SK-N-SH treated with all-trans-retinoic acid at 6 μM for 48 hours (cell line): ENCODE measurements around the gene MYH3.

Experiments used
- ATAC-seq: fragments of 200-7000 bp; cut with Tn5 transposase; 3 replicates; pipeline ENCODE4 v1.9.1; 2020; ENCODE audit warnings: mild to moderate bottlenecking, moderate library complexity
- ARNTL ChIP-seq: fragments of 450-650 bp; formaldehyde crosslinking; IDR thresholded peaks from 2 replicates; pipeline ENCODE4 v1.5.0; 2020; ENCODE audit warnings: low read depth, mild to moderate bottlenecking, moderate library complexity, borderline replicate concordance
- BACH2 ChIP-seq: fragments of 250-450 bp; sonication (Bioruptor Pico); IDR thresholded peaks from 2 replicates; pipeline ENCODE4 v1.9.0; 2021; ENCODE audit warnings: mild to moderate bottlenecking, borderline replicate concordance
- CSDC2 ChIP-seq: fragments of 250-450 bp; sonication (Bioruptor Pico); IDR thresholded peaks from 2 replicates; pipeline ENCODE4 v1.5.0; 2020; ENCODE audit warnings: mild to moderate bottlenecking, moderate library complexity
- CSRNP3 ChIP-seq: fragments of 250-450 bp; sonication (Bioruptor Pico); IDR thresholded peaks from 2 replicates; pipeline ENCODE4 v1.5.1; 2021; ENCODE audit warnings: mild to moderate bottlenecking, moderate library complexity
- ESRRG ChIP-seq: fragments of 250-450 bp; sonication (Bioruptor Pico); IDR thresholded peaks from 2 replicates; pipeline ENCODE4 v1.6.1; 2021; ENCODE audit warnings: mild to moderate bottlenecking
- ISL1 ChIP-seq: fragments of 250-450 bp; sonication (Bioruptor Pico); IDR thresholded peaks from 2 replicates; pipeline ENCODE4 v2.1.2; 2022; ENCODE audit warnings: mild to moderate bottlenecking, moderate library complexity
- OSR1 ChIP-seq: fragments of 250-450 bp; sonication (Bioruptor Pico); IDR thresholded peaks from 2 replicates; pipeline ENCODE4 v1.8.0; 2022; ENCODE audit warnings: moderate library complexity, mild to moderate bottlenecking, inconsistent platforms
- PPARA ChIP-seq: fragments of 250-450 bp; sonication (Bioruptor Pico); IDR thresholded peaks from 2 replicates; pipeline ENCODE4 v1.5.0; 2020; ENCODE audit warnings: mild to moderate bottlenecking, borderline replicate concordance
- RARB ChIP-seq: fragments of 250-450 bp; sonication (Bioruptor Pico); IDR thresholded peaks from 2 replicates; pipeline ENCODE4 v1.8.0; 2021; ENCODE audit warnings: mild to moderate bottlenecking, moderate library complexity
- SNAI2 ChIP-seq: fragments of 250-450 bp; sonication (Bioruptor Pico); IDR thresholded peaks from 2 replicates; pipeline ENCODE4 v1.5.0; 2020; ENCODE audit warnings: mild to moderate bottlenecking, moderate library complexity
- TCF4 ChIP-seq: fragments of 250-450 bp; sonication (Bioruptor Pico); IDR thresholded peaks from 2 replicates; pipeline ENCODE4 v1.8.0; 2021; ENCODE audit warnings: mild to moderate bottlenecking, moderate library complexity, borderline replicate concordance
- TOX ChIP-seq: fragments of 250-450 bp; sonication (Bioruptor Pico); IDR thresholded peaks from 2 replicates; pipeline ENCODE4 v1.8.0; 2021; ENCODE audit warnings: mild to moderate bottlenecking, moderate library complexity, borderline replicate concordance
- ZC3H10 ChIP-seq: fragments of 250-450 bp; sonication (Bioruptor Pico); IDR thresholded peaks from 2 replicates; pipeline ENCODE4 v1.5.1; 2021; ENCODE audit warnings: mild to moderate bottlenecking, moderate library complexity
- ZFP30 ChIP-seq: fragments of 450-650 bp; formaldehyde crosslinking; IDR thresholded peaks from 2 replicates; pipeline ENCODE4 v1.5.0; 2022; ENCODE audit warnings: mild to moderate bottlenecking, moderate library complexity
- ZNF565 ChIP-seq: fragments of 450-650 bp; formaldehyde crosslinking; conservative IDR thresholded peaks from 2 replicates; pipeline ENCODE4 v1.5.0; 2020; ENCODE audit warnings: low read depth, mild to moderate bottlenecking, moderate library complexity
- ZNF70 ChIP-seq: fragments of 450-650 bp; formaldehyde crosslinking; IDR thresholded peaks from 2 replicates; pipeline ENCODE4 v1.5.0; 2020; ENCODE audit warnings: mild to moderate bottlenecking, moderate library complexity
- ZNF8 ChIP-seq: fragments of 450-650 bp; formaldehyde crosslinking; IDR thresholded peaks from 2 replicates; pipeline ENCODE4 v1.5.0; 2020; ENCODE audit warnings: mild to moderate bottlenecking, moderate library complexity
- TF ChIP-seq, protein P1 (sequence below): fragments of 250-450 bp; sonication (Bioruptor Pico); IDR thresholded peaks from 2 replicates; pipeline ENCODE4 v1.5.0; 2020; ENCODE audit warnings: mild to moderate bottlenecking, moderate library complexity
- TF ChIP-seq, protein P2 (sequence below): fragments of 250-450 bp; sonication (Bioruptor Pico); IDR thresholded peaks from 2 replicates; pipeline ENCODE4 v1.8.0; 2021; ENCODE audit warnings: low read depth, mild to moderate bottlenecking, moderate library complexity, borderline replicate concordance

The MYH3 gene

DNA sequence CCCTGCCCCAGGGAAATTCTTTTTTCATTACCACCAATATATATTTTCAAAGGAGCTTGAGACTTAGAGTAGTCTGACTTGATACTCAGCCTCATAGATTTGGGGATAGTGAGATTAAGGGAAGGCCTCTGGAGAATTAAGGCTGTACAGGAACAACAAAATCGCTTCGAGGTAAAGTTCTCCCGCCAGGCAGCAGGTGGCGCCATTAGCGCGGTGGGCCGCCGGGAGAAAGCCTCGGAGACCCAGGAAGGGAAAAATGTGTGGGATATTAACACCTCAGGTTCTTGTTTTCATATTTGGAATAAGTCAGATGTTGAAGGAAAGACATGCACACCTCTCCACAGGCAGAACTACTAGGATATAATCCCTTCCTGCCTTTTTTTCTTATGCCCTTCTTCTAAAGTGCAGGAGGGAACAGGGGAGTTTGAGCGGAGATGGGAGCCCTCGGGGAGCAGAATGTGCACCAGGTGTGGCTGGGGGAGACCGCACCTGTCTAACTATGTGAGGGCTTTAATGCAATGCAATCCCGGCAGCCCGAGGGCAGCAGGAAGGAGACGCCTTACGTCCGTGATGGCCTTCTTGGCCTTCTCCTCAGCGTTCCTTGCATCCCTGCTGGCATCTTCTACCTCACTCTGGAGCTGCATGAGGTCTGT, 25.9 kb downstream of the MYH3 start:
- ATAC-seq: peak; percentile 89
- TF ChIP-seq RARB (CRISPR knock-in tag): no peak
- TF ChIP-seq TOX (CRISPR knock-in tag): no peak
- TF ChIP-seq PPARA (CRISPR knock-in tag): no peak
- no peak for TF ChIP-seq CSDC2
- no peak for TF ChIP-seq ZC3H10
- TF ChIP-seq CSRNP3 (CRISPR knock-in tag): no peak
- TF ChIP-seq, protein P1, sequence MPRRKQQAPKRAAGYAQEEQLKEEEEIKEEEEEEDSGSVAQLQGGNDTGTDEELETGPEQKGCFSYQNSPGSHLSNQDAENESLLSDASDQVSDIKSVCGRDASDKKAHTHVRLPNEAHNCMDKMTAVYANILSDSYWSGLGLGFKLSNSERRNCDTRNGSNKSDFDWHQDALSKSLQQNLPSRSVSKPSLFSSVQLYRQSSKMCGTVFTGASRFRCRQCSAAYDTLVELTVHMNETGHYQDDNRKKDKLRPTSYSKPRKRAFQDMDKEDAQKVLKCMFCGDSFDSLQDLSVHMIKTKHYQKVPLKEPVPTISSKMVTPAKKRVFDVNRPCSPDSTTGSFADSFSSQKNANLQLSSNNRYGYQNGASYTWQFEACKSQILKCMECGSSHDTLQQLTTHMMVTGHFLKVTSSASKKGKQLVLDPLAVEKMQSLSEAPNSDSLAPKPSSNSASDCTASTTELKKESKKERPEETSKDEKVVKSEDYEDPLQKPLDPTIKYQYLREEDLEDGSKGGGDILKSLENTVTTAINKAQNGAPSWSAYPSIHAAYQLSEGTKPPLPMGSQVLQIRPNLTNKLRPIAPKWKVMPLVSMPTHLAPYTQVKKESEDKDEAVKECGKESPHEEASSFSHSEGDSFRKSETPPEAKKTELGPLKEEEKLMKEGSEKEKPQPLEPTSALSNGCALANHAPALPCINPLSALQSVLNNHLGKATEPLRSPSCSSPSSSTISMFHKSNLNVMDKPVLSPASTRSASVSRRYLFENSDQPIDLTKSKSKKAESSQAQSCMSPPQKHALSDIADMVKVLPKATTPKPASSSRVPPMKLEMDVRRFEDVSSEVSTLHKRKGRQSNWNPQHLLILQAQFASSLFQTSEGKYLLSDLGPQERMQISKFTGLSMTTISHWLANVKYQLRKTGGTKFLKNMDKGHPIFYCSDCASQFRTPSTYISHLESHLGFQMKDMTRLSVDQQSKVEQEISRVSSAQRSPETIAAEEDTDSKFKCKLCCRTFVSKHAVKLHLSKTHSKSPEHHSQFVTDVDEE (CRISPR knock-in tag): no peak
- TF ChIP-seq, protein P2, sequence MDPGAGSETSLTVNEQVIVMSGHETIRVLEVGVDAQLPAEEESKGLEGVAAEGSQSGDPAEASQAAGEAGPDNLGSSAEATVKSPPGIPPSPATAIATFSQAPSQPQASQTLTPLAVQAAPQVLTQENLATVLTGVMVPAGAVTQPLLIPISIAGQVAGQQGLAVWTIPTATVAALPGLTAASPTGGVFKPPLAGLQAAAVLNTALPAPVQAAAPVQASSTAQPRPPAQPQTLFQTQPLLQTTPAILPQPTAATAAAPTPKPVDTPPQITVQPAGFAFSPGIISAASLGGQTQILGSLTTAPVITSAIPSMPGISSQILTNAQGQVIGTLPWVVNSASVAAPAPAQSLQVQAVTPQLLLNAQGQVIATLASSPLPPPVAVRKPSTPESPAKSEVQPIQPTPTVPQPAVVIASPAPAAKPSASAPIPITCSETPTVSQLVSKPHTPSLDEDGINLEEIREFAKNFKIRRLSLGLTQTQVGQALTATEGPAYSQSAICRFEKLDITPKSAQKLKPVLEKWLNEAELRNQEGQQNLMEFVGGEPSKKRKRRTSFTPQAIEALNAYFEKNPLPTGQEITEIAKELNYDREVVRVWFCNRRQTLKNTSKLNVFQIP (CRISPR knock-in tag): no peak
- no peak for TF ChIP-seq SNAI2
- no peak for TF ChIP-seq ZNF70 (CRISPR knock-in tag)
- no peak for TF ChIP-seq ZFP30 (CRISPR knock-in tag)
- TF ChIP-seq TCF4: no peak
- TF ChIP-seq ARNTL (CRISPR knock-in tag): no peak
- TF ChIP-seq, all 23 proteins: peak for 0

- ATAC-seq: no peak
- no peak for TF ChIP-seq ZFP30 (CRISPR knock-in tag)
- TF ChIP-seq OSR1 (CRISPR knock-in tag): no peak
- TF ChIP-seq ZNF565 (CRISPR knock-in tag): no peak
- no peak for TF ChIP-seq ZNF70 (CRISPR knock-in tag)
- TF ChIP-seq ZC3H10: no peak
- no peak for TF ChIP-seq ISL1
- TF ChIP-seq SNAI2: no peak
- no peak for TF ChIP-seq ZNF8 (CRISPR knock-in tag)
These were observed 27.4 kb downstream of the MYH3 start for GRCh38 chr17:10629706-10630105.

DNA sequence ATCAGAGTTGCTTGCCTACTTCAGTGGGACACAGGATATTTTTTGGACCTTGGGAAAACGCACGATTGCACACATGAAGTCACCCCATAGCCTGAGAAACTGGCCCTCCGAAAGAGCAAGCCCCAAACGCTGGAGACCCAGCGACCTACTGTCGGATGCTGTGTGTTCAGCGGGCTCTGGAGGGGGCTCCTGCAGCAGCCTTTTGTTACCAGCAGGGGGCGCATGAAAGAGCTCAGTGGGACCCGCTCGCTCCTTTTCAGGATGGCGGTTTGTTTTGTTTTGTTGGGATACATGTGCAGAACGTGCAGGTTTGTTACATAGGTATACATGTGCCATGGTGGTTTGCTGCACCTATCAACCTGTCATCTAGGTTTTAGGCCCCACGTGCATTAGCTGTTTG, 28.4 kb downstream of the MYH3 start:
- TF ChIP-seq TOX (CRISPR knock-in tag): no peak
- TF ChIP-seq ISL1: no peak
- TF ChIP-seq CSRNP3 (CRISPR knock-in tag): no peak
- TF ChIP-seq RARB (CRISPR knock-in tag): no peak
- TF ChIP-seq ESRRG: no peak
- TF ChIP-seq ZNF8 (CRISPR knock-in tag): no peak
- TF ChIP-seq ZNF565 (CRISPR knock-in tag): no peak
- TF ChIP-seq BACH2 (CRISPR knock-in tag): no peak
- TF ChIP-seq, protein P1 (CRISPR knock-in tag): no peak
- no peak for TF ChIP-seq ZC3H10
- TF ChIP-seq ARNTL (CRISPR knock-in tag): no peak
- TF ChIP-seq, protein P2 (CRISPR knock-in tag): no peak
- no peak for TF ChIP-seq CSDC2
- no peak for TF ChIP-seq PPARA (CRISPR knock-in tag)
- peak; percentile 32; the same call in 1 of the 3 replicates for ATAC-seq
